ENCODE data around the gene APLF.

APLF gene

GRCh38 chr2:68467077-68467960 is at the start of gene APLF, which contains the start of gene FBXO48:
APLF (plus strand) TSS chr2:68467585; CDS start chr2:68467732, 147 bp downstream.
FBXO48 (minus strand) TSS chr2:68467294; CDS start chr2:68465145, 2,149 bp downstream.
- peak; percentile 98 for DNase-seq
- ATAC-seq, result peak; percentile 97

- DNase-seq (no peak), ATAC-seq (no peak)
These were observed 49.5 kb upstream of the APLF start for GRCh38 chr2:68417926-68418325.

- ATAC-seq, result no peak
These were observed 49.0 kb upstream of the APLF start for GRCh38 chr2:68418419-68418818.

GRCh38 chr2:68418855-68419254 is 48.5 kb upstream of the APLF start:
- no peak for ATAC-seq
- no peak for DNase-seq

More at GRCh38 chr2:68418419-68418818, 49.0 kb upstream of the APLF start:
- no peak for DNase-seq

GRCh38 chr2:68420254-68420910 is 47.0 kb upstream of the APLF start:
- DNase-seq, result no peak
- ATAC-seq, result no peak

- ATAC-seq (peak; percentile 94), DNase-seq (no peak)
These were observed 43.3 kb upstream of the APLF start for GRCh38 chr2:68423966-68424650.

GRCh38 chr2:68425503-68425902 is 41.9 kb upstream of the APLF start:
- no peak for DNase-seq
- ATAC-seq, result no peak

- no peak for ATAC-seq
- DNase-seq, result no peak
These were observed 40.9 kb upstream of the APLF start for GRCh38 chr2:68426446-68426845.

GRCh38 chr2:68426848-68427579 is 40.4 kb upstream of the APLF start:
- ATAC-seq, result no peak

GRCh38 chr2:68428126-68428525 is 39.3 kb upstream of the APLF start:
- DNase-seq (no peak), ATAC-seq (no peak)

More at GRCh38 chr2:68426848-68427579, 40.4 kb upstream of the APLF start:
- DNase-seq, result no peak

GRCh38 chr2:68428746-68429145 is 38.6 kb upstream of the APLF start:
- DNase-seq, result no peak
- no peak for ATAC-seq

GRCh38 chr2:68429311-68429826 is 38.0 kb upstream of the APLF start:
- no peak for DNase-seq

GRCh38 chr2:68431316-68431972 is 35.9 kb upstream of the APLF start:
- no peak for DNase-seq
- ATAC-seq, result no peak

More at GRCh38 chr2:68429311-68429826, 38.0 kb upstream of the APLF start:
- no peak for ATAC-seq

- DNase-seq (no peak), ATAC-seq (no peak)
These were observed 34.4 kb upstream of the APLF start for GRCh38 chr2:68432696-68433658.

- no peak for ATAC-seq
- DNase-seq, result no peak
These were observed 32.4 kb upstream of the APLF start for GRCh38 chr2:68434981-68435380.

- ATAC-seq, result no peak
- no peak for DNase-seq
These were observed 31.8 kb upstream of the APLF start for GRCh38 chr2:68435615-68436014.

GRCh38 chr2:68436270-68436669 is 31.1 kb upstream of the APLF start:
- ATAC-seq (no peak), DNase-seq (no peak)

GRCh38 chr2:68438455-68439303 is 28.7 kb upstream of the APLF start:
- DNase-seq (no peak), ATAC-seq (no peak)

Measured in stimulated activated naive CD8-positive, alpha-beta T cell treated with anti-CD3 and anti-CD28 coated beads, Interleukin-15, Interleukin-2, amounts not matched to agents 100 U/mL and 50 U/mL, for 24 hours (primary cell).